GM15510 (cell line): ENCODE data around the gene CSN2.

ENCODE experiments used
- POLR2A ChIP-seq: IDR thresholded peaks from 3 replicates; pipeline ENCODE4 v1.6.1; 2011; ENCODE audit warnings: borderline replicate concordance; ENCODE audit not compliant: insufficient read length; ENCODE audit errors: extremely low read depth

The CSN2 gene, protein sequence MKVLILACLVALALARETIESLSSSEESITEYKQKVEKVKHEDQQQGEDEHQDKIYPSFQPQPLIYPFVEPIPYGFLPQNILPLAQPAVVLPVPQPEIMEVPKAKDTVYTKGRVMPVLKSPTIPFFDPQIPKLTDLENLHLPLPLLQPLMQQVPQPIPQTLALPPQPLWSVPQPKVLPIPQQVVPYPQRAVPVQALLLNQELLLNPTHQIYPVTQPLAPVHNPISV

DNA sequence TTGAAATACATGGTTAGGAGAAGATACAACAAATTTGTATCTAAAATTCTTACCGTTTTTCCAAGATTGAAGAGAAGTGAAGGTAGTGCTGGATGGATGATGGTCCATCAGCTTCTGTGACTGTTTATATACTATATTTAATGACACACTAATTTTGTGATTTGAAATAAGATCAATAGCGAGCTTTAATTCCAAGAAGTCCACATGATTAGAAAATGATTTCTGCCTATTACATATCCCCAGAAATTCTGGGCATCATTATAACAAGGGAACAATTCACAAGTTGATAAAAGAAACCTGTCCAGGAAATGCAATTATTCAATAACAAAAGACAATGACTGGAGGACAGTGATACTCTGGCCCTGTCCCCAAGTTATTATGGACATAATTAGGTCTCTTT lies at the start of gene CSN2:
TSS of gene CSN2 (minus strand) at position 101 of the 400 bp plus-strand sequence. CDS start 4,733 bp downstream, outside the sequence.
- TF ChIP-seq POLR2A, result no peak

DNA sequence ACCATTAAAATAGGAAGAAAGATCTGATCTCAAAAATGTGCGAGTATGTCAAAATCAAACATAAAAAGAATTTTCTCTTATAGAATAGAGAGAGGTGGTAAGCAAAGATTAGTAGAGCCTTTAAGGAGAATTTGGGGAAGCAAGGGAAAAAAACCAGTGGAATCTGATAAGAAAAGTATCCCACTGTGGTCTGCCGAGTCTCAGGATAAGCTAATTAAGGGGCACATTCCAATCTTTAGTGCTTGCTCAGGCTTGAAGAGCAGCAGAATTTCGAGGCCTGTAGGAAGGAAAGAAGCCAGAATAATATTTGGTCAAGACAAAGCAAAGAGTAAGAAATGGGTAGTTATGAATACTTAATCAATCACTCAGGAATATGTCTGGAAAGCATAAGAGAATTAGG lies 43.2 kb upstream of the CSN2 start:
- no peak for TF ChIP-seq POLR2A

GRCh38 chr4:70002507-70002906 lies 37.0 kb upstream of the CSN2 start:
- TF ChIP-seq POLR2A, result no peak

- TF ChIP-seq POLR2A, result no peak
Measured at GRCh38 chr4:70000711-70001110, 35.2 kb upstream of the CSN2 start.

- TF ChIP-seq POLR2A, result no peak
Measured at GRCh38 chr4:69999420-69999819, 33.9 kb upstream of the CSN2 start.

- no peak for TF ChIP-seq POLR2A
Measured at GRCh38 chr4:69995526-69996016, 30.0 kb upstream of the CSN2 start, which contains the start of gene STATH. TSS of gene STATH (plus strand) at chr4:69995966. CDS start at chr4:69998438, 2,472 bp downstream.

DNA sequence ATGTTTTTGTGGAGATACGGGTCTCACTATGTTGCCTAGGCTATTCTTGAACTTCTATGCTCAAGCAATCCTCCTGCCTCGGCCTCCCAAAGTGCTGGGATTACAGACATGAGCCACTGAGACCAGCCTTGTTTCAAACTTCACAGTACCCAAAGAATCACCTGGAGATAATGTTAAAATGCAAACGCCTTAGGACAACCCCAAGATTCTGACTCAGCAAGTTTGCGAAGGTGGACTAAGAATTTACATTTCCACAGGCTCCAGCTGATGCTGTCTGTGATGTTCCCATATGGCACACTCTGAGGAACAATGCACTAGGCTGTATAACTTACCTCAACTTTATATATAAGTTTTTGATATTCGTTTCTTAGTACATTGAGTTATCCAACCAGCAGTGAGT lies 29.3 kb upstream of the CSN2 start:
- TF ChIP-seq POLR2A, result no peak

- TF ChIP-seq POLR2A, result no peak
Measured at GRCh38 chr4:69991016-69991415, 25.5 kb upstream of the CSN2 start.

GRCh38 chr4:69986663-69987062 lies 21.1 kb upstream of the CSN2 start:
- no peak for TF ChIP-seq POLR2A

DNA sequence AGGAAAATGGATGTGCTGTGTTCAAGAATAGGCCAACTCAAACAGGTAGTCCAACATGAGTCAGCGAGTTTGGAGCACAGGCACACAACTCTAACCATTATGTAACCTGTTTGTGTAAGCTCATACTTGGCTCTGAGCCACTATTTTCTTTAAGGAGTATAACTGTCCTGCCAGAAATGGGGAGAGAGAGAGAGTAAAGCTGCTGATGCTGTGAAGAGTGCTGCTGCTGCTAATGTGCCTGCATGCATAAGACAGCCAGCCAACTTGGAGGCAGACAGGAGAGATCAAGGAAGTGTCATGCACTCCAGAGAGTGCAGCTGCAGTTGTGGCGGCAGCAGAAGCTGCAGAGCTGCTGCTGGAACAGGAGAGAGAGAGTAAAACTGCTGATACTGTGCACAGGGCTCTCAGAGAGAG lies 18.5 kb upstream of the CSN2 start:
- TF ChIP-seq POLR2A, result no peak

- TF ChIP-seq POLR2A, result no peak
Measured at GRCh38 chr4:69977582-69977981, 12.1 kb upstream of the CSN2 start.

- no peak for TF ChIP-seq POLR2A
Measured at GRCh38 chr4:69974631-69975030, 9.1 kb upstream of the CSN2 start.

DNA sequence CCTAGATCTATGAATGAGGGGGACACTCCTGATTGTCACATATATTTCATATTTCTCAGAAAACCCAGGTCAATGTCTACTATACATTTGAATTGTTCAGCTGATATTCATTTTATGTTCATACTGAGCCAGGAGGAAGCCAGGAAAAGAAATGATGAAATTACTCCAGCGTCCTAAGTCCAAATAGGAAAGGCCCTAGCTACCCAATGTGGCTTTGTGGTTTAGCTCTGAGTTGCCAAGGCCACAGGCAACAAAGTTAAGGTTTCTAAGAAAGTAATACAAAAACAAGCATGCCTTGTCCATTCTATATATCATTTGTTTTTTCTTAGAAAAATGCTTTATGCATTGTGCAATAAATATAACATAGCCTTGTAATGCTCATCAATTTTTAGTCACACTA lies 4.5 kb upstream of the CSN2 start:
- no peak for TF ChIP-seq POLR2A

DNA sequence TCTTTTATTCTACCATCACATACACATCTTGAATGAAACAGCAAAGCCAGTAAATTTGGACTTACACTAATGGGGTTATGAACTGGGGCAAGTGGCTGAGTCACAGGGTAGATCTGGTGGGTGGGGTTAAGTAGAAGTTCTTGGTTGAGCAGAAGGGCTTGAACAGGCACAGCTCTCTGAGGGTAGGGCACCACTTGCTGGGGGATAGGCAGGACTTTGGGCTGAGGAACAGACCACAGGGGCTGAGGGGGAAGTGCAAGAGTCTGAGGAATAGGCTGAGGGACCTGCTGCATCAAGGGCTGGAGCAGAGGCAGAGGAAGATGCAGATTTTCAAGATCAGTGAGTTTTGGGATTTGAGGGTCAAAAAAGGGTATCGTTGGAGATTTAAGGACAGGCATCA lies 8.3 kb downstream of the CSN2 start:
- TF ChIP-seq POLR2A, result no peak

DNA sequence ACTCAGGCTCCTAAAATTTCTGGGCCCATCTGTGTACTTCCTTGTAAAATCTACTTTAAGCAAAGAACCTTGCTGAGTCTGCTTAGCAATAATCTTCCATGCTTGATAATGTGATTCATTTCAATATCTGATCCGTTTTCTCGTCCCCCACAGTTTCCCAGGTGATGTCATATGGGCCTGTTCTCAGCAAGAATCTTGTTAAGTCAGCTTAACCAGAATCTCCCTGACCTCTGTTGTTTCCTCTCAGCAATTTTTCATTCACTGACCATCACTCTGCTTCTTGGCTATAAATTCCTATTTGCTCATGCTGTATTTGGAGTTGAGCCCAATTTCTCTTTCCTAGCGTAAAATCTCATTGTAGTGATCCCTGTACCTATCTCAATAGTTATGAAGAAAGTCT lies 13.9 kb downstream of the CSN2 start:
- no peak for TF ChIP-seq POLR2A

- no peak for TF ChIP-seq POLR2A
Measured at GRCh38 chr4:69936566-69936965, 29.0 kb downstream of the CSN2 start.
